Measurements from ENCODE around the gene LIX1L. TPM values are rescaled to one million over a fixed set of nuclear protein-coding genes. Genes with fewer than 3 reads are reported as not detected.

LIX1L gene
- polyA plus RNA-seq, 1 donor (not counting 4 experiments of a cell fraction or from before 2014, with no cell fraction given) = 20.0 TPM

DNA sequence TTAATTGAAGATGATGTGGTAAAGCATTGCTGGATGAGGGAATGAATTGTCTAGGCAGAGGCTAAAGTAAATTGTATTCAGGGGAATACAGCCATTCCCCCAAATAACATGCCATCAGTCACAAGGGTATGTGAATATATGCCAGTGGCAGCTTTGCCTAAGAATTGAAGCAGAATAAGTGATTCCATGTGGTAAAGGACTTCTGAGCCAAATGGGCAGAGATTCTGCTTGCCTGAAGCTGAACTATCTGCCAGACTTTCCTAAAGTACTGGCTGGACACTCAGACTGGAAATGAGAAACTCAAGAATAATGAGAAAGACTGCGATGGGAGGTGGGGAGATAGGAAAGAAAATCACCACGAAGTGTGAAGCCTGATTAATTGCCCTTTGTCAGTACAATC is 2.4 kb downstream of the LIX1L start:
- Histone ChIP-seq H3K9me3 (ENCODE audit: control insufficient read depth, low read depth, low read length) (no peaks in the 10 kb centered on the region), H3K27me3 (ENCODE audit: control insufficient read depth, extremely low read depth, insufficient read depth, low read length) (no peaks in the 10 kb centered on the region), H2AFZ (ENCODE audit: control insufficient read depth, low read length) (no peak overlapping the region), H3K79me2 (ENCODE audit: control insufficient read depth, insufficient read depth, low read length) (peaks cover 12% of the 10 kb centered on the region), H3K4me2 (ENCODE audit: control insufficient read depth, extremely low read depth, insufficient read depth, low read depth, low read length) (no peak overlapping the region), H3K9ac (ENCODE audit: control insufficient read depth, extremely low read depth, insufficient read depth, low read length) (no peak overlapping the region), H3K27ac (ENCODE audit: control insufficient read depth, insufficient read depth, low read length) (no peak overlapping the region), H3K4me1 (ENCODE audit: control insufficient read depth, extremely low read depth, insufficient read depth, low read length) (peaks cover 20% of the 10 kb centered on the region), H3K9me1 (ENCODE audit: control insufficient read depth, extremely low read depth, insufficient read depth, low read length) (no peaks in the 10 kb centered on the region), H3K36me3 (ENCODE audit: control insufficient read depth in 2 of 2, extremely low read depth in 1 of 2, insufficient read depth in 2 of 2, low read length in 2 of 2) (no peaks in the 10 kb centered on the region), H4K20me1 (ENCODE audit: control insufficient read depth, extremely low read depth, insufficient read depth, low read length) (no peaks in the 10 kb centered on the region), H3K4me3 (ENCODE audit: control insufficient read depth in 2 of 3, extremely low read depth in 1 of 3, insufficient read depth in 2 of 3, low read depth in 1 of 3, low read length in 3 of 3) (no peak overlapping the region)
- dilution Hi-C loops (cut with MboI; ENCODE audit: extremely low pct_ligation_motif_present, low sequenced_read_pairs) = no loop called here
- DNase-seq (ENCODE audit: low read depth, low spot score) = no peak
- no peak for TF ChIP-seq EZH2 (IDR thresholded peaks at IDR 0.05; ENCODE audit: low read length)
- TF ChIP-seq, protein P1, sequence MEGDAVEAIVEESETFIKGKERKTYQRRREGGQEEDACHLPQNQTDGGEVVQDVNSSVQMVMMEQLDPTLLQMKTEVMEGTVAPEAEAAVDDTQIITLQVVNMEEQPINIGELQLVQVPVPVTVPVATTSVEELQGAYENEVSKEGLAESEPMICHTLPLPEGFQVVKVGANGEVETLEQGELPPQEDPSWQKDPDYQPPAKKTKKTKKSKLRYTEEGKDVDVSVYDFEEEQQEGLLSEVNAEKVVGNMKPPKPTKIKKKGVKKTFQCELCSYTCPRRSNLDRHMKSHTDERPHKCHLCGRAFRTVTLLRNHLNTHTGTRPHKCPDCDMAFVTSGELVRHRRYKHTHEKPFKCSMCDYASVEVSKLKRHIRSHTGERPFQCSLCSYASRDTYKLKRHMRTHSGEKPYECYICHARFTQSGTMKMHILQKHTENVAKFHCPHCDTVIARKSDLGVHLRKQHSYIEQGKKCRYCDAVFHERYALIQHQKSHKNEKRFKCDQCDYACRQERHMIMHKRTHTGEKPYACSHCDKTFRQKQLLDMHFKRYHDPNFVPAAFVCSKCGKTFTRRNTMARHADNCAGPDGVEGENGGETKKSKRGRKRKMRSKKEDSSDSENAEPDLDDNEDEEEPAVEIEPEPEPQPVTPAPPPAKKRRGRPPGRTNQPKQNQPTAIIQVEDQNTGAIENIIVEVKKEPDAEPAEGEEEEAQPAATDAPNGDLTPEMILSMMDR (optimal IDR thresholded peaks at IDR 0.05 in 1 of 3, IDR thresholded peaks at IDR 0.05 in 1 of 3, conservative IDR thresholded peaks at IDR 0.05 in 1 of 3; ENCODE audit: extremely low read depth in 1 of 3, insufficient read depth in 2 of 3, low read length in 3 of 3) = no peak
- no peak for FAIRE-seq

- peaks cover 12% of the 10 kb centered on the region for H3K79me2 ChIP-seq (ENCODE audit: control insufficient read depth, insufficient read depth, low read length)
- dilution Hi-C loops (cut with MboI; ENCODE audit: extremely low pct_ligation_motif_present, low sequenced_read_pairs) = no loop called here
- no peaks in the 10 kb centered on the region for H4K20me1 ChIP-seq (ENCODE audit: control insufficient read depth, extremely low read depth, insufficient read depth, low read length)
- no peaks in the 10 kb centered on the region for H3K9me3 ChIP-seq (ENCODE audit: control insufficient read depth, low read depth, low read length)
- no peaks in the 10 kb centered on the region for H3K27me3 ChIP-seq (ENCODE audit: control insufficient read depth, extremely low read depth, insufficient read depth, low read length)
- no peak overlapping the region for H3K27ac ChIP-seq (ENCODE audit: control insufficient read depth, insufficient read depth, low read length)
- no peaks in the 10 kb centered on the region for H3K9me1 ChIP-seq (ENCODE audit: control insufficient read depth, extremely low read depth, insufficient read depth, low read length)
- no peak overlapping the region for H3K4me3 ChIP-seq (ENCODE audit: control insufficient read depth in 2 of 3, extremely low read depth in 1 of 3, insufficient read depth in 2 of 3, low read depth in 1 of 3, low read length in 3 of 3)
- no peak overlapping the region for H3K9ac ChIP-seq (ENCODE audit: control insufficient read depth, extremely low read depth, insufficient read depth, low read length)
- no peaks in the 10 kb centered on the region for H3K36me3 ChIP-seq (ENCODE audit: control insufficient read depth in 2 of 2, extremely low read depth in 1 of 2, insufficient read depth in 2 of 2, low read length in 2 of 2)
- TF ChIP-seq, protein P1 (optimal IDR thresholded peaks at IDR 0.05 in 1 of 3, IDR thresholded peaks at IDR 0.05 in 1 of 3, conservative IDR thresholded peaks at IDR 0.05 in 1 of 3; ENCODE audit: extremely low read depth in 1 of 3, insufficient read depth in 2 of 3, low read length in 3 of 3) = no peak
- no peak for TF ChIP-seq EZH2 (IDR thresholded peaks at IDR 0.05; ENCODE audit: low read length)
- FAIRE-seq (no peak), DNase-seq (ENCODE audit: low read depth, low spot score) (no peak)
- peaks cover 20% of the 10 kb centered on the region for H3K4me1 ChIP-seq (ENCODE audit: control insufficient read depth, extremely low read depth, insufficient read depth, low read length)
- no peak overlapping the region for H2AFZ ChIP-seq (ENCODE audit: control insufficient read depth, low read length)
- no peak overlapping the region for H3K4me2 ChIP-seq (ENCODE audit: control insufficient read depth, extremely low read depth, insufficient read depth, low read depth, low read length)
These were observed 4.0 kb downstream of the LIX1L start for GRCh38 chr1:145953861-145954260.
